Caco-2 (cell line): ENCODE results near the gene TSHZ2. TPM values are rescaled to one million over a fixed set of nuclear protein-coding genes. Genes with fewer than 3 reads are reported as not detected.

Experiments used
- BruUV-seq: library from RNA; stranded (reverse); fragments of 400-500 nt; replicated peaks from 2 replicates; lab custom pipeline; 2021; lab: Mats Ljungman, UMichigan
- CTCF ChIA-PET: fragments of 300-600 bp; sonication (Branson Sonifier 250); formaldehyde crosslinking; loops from one replicate; lab custom pipeline; 2022; ENCODE audit warnings: antibody characterized with exemption; lab: Charles Lee
- POLR2A ChIA-PET: fragments of 300-600 bp; sonication (Branson Sonifier 250); formaldehyde crosslinking; loops from one replicate; lab custom pipeline; 2022; ENCODE audit warnings: antibody characterized with exemption; lab: Charles Lee
- DNase-seq, 2 experiments: peaks; one replicate each; pipeline versions ENCODE4 v3.0.0 to v3.0.0-alpha.2; 2020 to 2022
- H3K27me3 ChIP-seq: replicated peaks from 2 replicates; pipeline ENCODE4 v1.6.0; 2011; ENCODE audit warnings: low read length; ENCODE audit not compliant: control insufficient read depth, insufficient read depth
- H3K36me3 ChIP-seq: 2 replicates; pipeline ENCODE4 v1.5.1; 2011; ENCODE audit warnings: low read length; ENCODE audit not compliant: control insufficient read depth, insufficient read depth
- H3K4me1 ChIP-seq: fragments of 250-450 bp; sonication (Bioruptor Pico); 2 replicates; pipeline ENCODE4 v1.5.1; 2020; ENCODE audit warnings: mild to moderate bottlenecking
- H3K4me3 ChIP-seq: 2 replicates; pipeline ENCODE4 v1.5.1; 2011; ENCODE audit warnings: low read depth, mild to moderate bottlenecking, control low read depth, low read length
- H3K9me3 ChIP-seq: fragments of 250-450 bp; sonication (Bioruptor Pico); 2 replicates; pipeline ENCODE4 v1.5.1; 2020; ENCODE audit warnings: mild to moderate bottlenecking, moderate library complexity
- H3K27ac Mint-ChIP-seq: one replicate; pipeline ENCODE4 v1.8.0; 2022; ENCODE audit warnings: mixed read lengths; ENCODE audit not compliant: unreplicated experiment
- H3K27me3 Mint-ChIP-seq: one replicate; pipeline ENCODE4 v1.8.0; 2022; ENCODE audit warnings: mixed read lengths; ENCODE audit not compliant: insufficient read depth, unreplicated experiment
- H3K36me3 Mint-ChIP-seq: one replicate; pipeline ENCODE4 v1.8.0; 2022; ENCODE audit warnings: mild to moderate bottlenecking, mixed read lengths; ENCODE audit not compliant: insufficient read depth, unreplicated experiment
- H3K4me1 Mint-ChIP-seq: one replicate; pipeline ENCODE4 v1.8.0; 2022; ENCODE audit warnings: low read depth, mixed read lengths; ENCODE audit not compliant: unreplicated experiment
- H3K4me3 Mint-ChIP-seq: one replicate; pipeline ENCODE4 v1.8.0; 2022; ENCODE audit warnings: mild to moderate bottlenecking, moderate library complexity, mixed read lengths; ENCODE audit not compliant: unreplicated experiment
- H3K9me3 Mint-ChIP-seq: one replicate; pipeline ENCODE4 v1.8.0; 2022; ENCODE audit warnings: mixed read lengths; ENCODE audit not compliant: unreplicated experiment
- CTCF ChIP-seq, 2 experiments: fragments of 200-600 bp in 1 of 2; IDR thresholded peaks; 1 replicate in 1 of 2; 2 replicates in 1 of 2; pipeline versions ENCODE4 v1.5.1 to v1.8.0; 2011 to 2022; ENCODE audit warnings: antibody characterized with exemption in 1 of 2, control low read depth in 1 of 2, inconsistent platforms in 1 of 2, low read depth in 1 of 2, low read length in 1 of 2, mild to moderate bottlenecking in 1 of 2, moderate library complexity in 1 of 2; ENCODE audit not compliant: insufficient read depth in 1 of 2, severe bottlenecking in 1 of 2, unreplicated experiment in 1 of 2
- intact Hi-C: fragments of 100-400 bp; cut with micrococcal nuclease; formaldehyde crosslinking; loops from one replicate; pipeline ENCODE4 v1.10.0; 2022; ENCODE audit not compliant: unreplicated experiment
- total RNA-seq: library from RNA; stranded (reverse); gene quantifications from 2 replicates; pipeline ENCODE4 v1.2.3, GENCODE V29; 2022

TSHZ2 gene
- total RNA-seq, 1 experiment from 2014 or later: 0.07 TPM

GRCh38 chr20:53048387-53048786, 76.2 kb downstream of the TSHZ2 start:
- no peaks in the 10 kb centered on the region for H3K27me3 ChIP-seq
- ChIA-PET CTCF (no interaction called here), POLR2A (no interaction called here)
- no peaks in the 10 kb centered on the region for H3K36me3 Mint-ChIP-seq
- no peaks in the 10 kb centered on the region for H3K4me1 ChIP-seq
- H3K4me3 ChIP-seq: no peak overlapping the region
- H3K4me1 Mint-ChIP-seq: no peaks in the 10 kb centered on the region
- no peaks in the 10 kb centered on the region for H3K9me3 Mint-ChIP-seq
- BruUV-seq: no TSS peak
- no peak overlapping the region for H3K4me3 Mint-ChIP-seq
- intact Hi-C loops: no loop called here
- no peaks in the 10 kb centered on the region for H3K36me3 ChIP-seq
- no peak overlapping the region for H3K27ac Mint-ChIP-seq
- TF ChIP-seq CTCF (IDR thresholded peaks at IDR 0.05; ENCODE audit: insufficient read depth in 1 of 2, low read depth in 1 of 2, low read length in 1 of 2, severe bottlenecking in 1 of 2, unreplicated experiment in 1 of 2): no peak
- no peaks in the 10 kb centered on the region for H3K9me3 ChIP-seq
- H3K27me3 Mint-ChIP-seq: peaks cover 3% of the 10 kb centered on the region
- DNase-seq: no peak

DNA sequence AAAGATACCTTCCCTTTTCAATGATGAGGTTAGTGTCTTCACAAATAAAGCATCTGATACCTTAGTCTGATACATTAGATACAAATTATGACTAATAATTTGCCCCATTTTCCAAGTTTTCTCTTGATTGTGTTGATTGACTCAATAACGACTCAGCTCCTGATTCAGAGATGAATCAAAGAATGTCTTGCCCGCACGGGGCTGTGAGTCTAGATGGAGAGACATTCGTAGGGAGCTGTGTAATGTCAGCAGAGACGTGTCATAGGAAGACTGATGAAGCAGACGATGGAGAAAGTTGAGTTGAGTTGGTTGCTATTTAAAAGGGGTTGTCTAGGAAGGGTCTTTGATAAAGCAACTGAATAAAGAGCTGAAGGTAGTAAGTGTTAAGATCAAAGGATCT, 78.2 kb downstream of the TSHZ2 start:
- POLR2A ChIA-PET: no interaction called here
- no peaks in the 10 kb centered on the region for H3K4me1 Mint-ChIP-seq
- no peak for TF ChIP-seq CTCF (IDR thresholded peaks at IDR 0.05; ENCODE audit: insufficient read depth in 1 of 2, low read depth in 1 of 2, low read length in 1 of 2, severe bottlenecking in 1 of 2, unreplicated experiment in 1 of 2)

GRCh38 chr20:53052380-53052779, 80.2 kb downstream of the TSHZ2 start:
- intact Hi-C loops: no loop called here
- CTCF ChIA-PET: no interaction called here
- Mint-ChIP-seq H3K27me3 (peaks cover 3% of the 10 kb centered on the region), H3K4me3 (no peak overlapping the region), H3K27ac (no peak overlapping the region), H3K9me3 (no peaks in the 10 kb centered on the region), H3K36me3 (no peaks in the 10 kb centered on the region), H3K4me1 (no peaks in the 10 kb centered on the region)
- no peaks in the 10 kb centered on the region for H3K4me1 ChIP-seq
- POLR2A ChIA-PET: no interaction called here
- H3K4me3 ChIP-seq: no peak overlapping the region
- H3K36me3 ChIP-seq: no peaks in the 10 kb centered on the region
- BruUV-seq: no TSS peak
- H3K9me3 ChIP-seq: no peaks in the 10 kb centered on the region
- H3K27me3 ChIP-seq: no peaks in the 10 kb centered on the region
- TF ChIP-seq CTCF (IDR thresholded peaks at IDR 0.05; ENCODE audit: insufficient read depth in 1 of 2, low read depth in 1 of 2, low read length in 1 of 2, severe bottlenecking in 1 of 2, unreplicated experiment in 1 of 2): no peak
- no peak for DNase-seq

More for the DNA sequence above, 78.2 kb downstream of the TSHZ2 start:
- Histone ChIP-seq H3K36me3 (no peaks in the 10 kb centered on the region), H3K4me1 (no peaks in the 10 kb centered on the region), H3K4me3 (no peak overlapping the region), H3K9me3 (no peaks in the 10 kb centered on the region), H3K27me3 (no peaks in the 10 kb centered on the region)
- H3K36me3 Mint-ChIP-seq: no peaks in the 10 kb centered on the region
- peaks cover 3% of the 10 kb centered on the region for H3K27me3 Mint-ChIP-seq
- no TSS peak for BruUV-seq
- CTCF ChIA-PET: no interaction called here
- intact Hi-C loops: no loop called here
- no peak for DNase-seq
- no peak overlapping the region for H3K27ac Mint-ChIP-seq
- H3K4me3 Mint-ChIP-seq: no peak overlapping the region
- H3K9me3 Mint-ChIP-seq: no peaks in the 10 kb centered on the region
